Gastrocnemius medialis (tissue), 4 donors: ENCODE results near the gene ELAVL4.

ENCODE experiments used
- POLR2A ChIP-seq, 2 donors: fragments of 450-650 bp; IDR thresholded peaks; one replicate each; pipeline ENCODE4 v1.6.1; 2017; ENCODE audit warnings: antibody characterized with exemption in 2 of 2, mild to moderate bottlenecking in 2 of 2, moderate library complexity in 2 of 2
- TF ChIP-seq, protein P1 (sequence below), 5 experiments: fragments of 450-650 bp in 3 of 5; fragments of 200-600 bp in 2 of 5; sonication (generic) in 2 of 5; IDR thresholded peaks in 4 of 5; conservative IDR thresholded peaks in 1 of 5; 1 replicate in 4 of 5; 2 replicates in 1 of 5; pipeline ENCODE4 v1.5.1; 2016 to 2019; ENCODE audit warnings: antibody characterized with exemption in 5 of 5, mild to moderate bottlenecking in 3 of 5, moderate library complexity in 3 of 5

DNA sequence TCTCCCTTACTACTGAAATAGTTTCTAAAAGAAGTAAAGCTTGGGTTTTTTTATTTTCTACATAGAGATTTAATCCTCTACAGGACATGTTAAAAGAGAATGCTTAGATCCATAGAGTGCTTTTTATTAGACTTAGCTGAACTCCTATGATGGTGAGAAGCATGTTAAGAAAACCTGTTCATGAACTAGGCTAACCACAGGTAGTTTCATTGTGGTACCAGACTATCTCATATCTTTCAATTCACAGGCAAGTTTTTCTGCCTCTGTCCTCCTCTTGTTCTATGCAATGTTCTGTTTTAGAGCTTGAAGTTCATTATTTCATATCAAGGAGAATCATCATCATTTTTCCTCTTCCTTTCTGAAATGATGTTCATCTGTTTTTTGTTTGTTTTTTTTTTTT, 65.4 kb downstream of the ELAVL4 start:
- TF ChIP-seq, protein P1, sequence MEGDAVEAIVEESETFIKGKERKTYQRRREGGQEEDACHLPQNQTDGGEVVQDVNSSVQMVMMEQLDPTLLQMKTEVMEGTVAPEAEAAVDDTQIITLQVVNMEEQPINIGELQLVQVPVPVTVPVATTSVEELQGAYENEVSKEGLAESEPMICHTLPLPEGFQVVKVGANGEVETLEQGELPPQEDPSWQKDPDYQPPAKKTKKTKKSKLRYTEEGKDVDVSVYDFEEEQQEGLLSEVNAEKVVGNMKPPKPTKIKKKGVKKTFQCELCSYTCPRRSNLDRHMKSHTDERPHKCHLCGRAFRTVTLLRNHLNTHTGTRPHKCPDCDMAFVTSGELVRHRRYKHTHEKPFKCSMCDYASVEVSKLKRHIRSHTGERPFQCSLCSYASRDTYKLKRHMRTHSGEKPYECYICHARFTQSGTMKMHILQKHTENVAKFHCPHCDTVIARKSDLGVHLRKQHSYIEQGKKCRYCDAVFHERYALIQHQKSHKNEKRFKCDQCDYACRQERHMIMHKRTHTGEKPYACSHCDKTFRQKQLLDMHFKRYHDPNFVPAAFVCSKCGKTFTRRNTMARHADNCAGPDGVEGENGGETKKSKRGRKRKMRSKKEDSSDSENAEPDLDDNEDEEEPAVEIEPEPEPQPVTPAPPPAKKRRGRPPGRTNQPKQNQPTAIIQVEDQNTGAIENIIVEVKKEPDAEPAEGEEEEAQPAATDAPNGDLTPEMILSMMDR (IDR thresholded peaks at IDR 0.05 in 4 of 5, conservative IDR thresholded peaks at IDR 0.05 in 1 of 5), result no peak
- no peak for TF ChIP-seq POLR2A (IDR thresholded peaks at IDR 0.05)
